Activated CD4-positive, CD25-positive, alpha-beta regulatory T cell treated with anti-CD3 and anti-CD28 coated beads, Interleukin-2, amount 50 U/mL, for 72 hours (primary cell): ENCODE data around the gene SELENON.

Experiments
- DNase-seq: peaks from one replicate; pipeline ENCODE4 v3.0.0; 2021

Gene SELENON, protein sequence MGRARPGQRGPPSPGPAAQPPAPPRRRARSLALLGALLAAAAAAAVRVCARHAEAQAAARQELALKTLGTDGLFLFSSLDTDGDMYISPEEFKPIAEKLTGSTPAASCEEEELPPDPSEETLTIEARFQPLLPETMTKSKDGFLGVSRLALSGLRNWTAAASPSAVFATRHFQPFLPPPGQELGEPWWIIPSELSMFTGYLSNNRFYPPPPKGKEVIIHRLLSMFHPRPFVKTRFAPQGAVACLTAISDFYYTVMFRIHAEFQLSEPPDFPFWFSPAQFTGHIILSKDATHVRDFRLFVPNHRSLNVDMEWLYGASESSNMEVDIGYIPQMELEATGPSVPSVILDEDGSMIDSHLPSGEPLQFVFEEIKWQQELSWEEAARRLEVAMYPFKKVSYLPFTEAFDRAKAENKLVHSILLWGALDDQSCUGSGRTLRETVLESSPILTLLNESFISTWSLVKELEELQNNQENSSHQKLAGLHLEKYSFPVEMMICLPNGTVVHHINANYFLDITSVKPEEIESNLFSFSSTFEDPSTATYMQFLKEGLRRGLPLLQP

DNA sequence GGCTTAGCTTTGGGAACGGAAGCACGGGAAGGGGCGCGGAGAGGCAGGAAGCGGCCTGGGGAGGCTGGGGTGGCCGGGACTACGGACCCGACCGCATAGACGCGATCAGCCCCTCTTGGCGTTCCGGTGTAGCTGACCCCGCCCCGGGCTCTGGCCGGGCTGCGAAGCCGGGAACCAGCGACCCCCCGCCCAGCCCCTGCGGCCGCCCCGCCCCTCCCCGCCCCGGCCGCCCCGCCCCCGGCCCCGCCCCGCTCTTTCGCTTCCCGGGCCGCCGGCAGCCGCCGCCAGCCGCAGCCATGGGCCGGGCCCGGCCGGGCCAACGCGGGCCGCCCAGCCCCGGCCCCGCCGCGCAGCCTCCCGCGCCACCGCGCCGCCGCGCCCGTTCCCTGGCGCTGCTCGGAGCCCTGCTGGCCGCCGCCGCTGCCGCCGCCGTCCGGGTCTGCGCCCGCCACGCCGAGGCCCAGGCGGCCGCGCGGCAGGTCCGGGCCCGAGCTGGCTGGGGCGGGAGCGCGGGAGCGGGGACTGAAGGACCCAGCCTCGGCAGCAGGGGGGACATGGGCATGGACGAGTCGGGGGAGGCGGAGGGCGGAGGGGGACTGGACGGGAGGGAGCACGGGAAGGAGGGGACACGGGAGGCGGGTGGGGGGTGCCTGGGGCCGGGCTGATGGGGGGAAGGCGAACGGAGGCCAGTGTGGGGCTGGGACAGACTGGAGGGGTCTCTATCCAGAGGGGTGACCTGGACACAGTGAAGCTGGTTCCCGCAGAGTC, at the start of gene SELENON:
Gene SELENON, plus strand, starts transcription at position 259 of the 768 bp plus-strand sequence. Its CDS starts 38 bp downstream, at position 297.
- DNase-seq, result no peak

DNA sequence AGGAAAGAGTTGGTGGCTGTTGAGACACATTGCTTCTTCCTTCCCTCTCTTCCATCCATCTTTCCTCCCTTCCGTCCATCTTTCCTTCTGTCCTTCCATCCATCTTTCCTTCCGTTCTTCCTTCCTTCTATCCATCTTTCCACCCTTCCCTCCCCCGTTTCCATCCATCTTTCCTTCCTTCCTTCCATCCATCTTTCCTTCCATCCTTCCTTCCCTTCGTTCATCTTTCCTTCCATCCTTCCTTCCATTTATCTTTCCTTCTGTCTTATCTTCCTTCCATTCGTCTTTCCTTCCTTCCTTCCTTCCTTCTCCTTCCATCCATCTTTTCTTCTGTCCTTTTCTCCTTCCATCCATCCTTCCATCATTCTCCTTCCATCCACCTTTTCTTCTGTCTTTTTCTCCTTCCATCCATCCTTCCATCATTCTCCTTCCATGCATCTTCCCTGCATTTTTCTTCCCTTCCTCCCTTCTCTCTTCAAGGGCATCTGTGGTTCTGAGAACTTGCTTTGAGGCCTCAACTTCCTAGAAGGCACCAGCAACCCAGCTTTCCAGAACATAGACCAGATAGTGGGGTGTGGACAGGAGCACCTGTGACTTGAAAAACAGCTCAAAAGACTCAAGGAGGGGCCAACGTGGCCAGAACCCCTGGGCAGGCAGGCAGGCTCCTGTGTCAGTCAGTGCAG, 48.9 kb upstream of the SELENON start:
- DNase-seq, result no peak

DNA sequence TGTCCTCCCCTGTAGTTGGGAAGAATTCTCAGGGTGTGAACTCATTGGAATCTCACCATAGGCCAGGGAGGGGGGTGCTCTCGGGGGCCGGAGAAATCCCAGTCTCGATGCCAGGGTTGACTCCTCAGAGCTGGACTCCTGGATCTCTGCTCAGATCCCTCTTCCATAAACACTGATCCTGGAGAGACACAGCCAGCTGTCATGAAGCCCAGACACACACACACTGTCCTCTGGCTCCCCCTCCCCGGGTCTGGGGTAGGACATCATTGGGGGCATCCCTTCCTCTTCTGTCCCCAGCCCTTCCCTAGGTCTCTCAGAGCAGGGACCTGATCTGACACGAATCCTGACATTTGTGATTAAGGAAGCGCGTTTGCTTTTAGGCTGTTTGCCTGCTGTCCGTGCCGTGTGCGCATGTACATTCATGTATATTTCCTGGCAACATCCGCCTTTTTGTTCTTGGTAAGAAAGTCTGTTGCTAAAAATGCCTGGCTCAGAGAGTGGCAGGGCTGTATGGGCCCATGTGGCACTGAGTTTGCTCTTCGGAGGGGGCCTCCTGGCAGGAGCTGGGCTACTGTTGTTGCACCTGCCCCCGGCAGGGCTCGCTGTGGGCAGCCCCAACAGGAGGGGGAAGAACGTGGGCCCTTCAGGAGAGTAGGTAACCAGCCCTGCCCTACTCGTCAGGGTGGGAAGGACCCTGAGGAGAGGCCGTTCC, 45.4 kb upstream of the SELENON start:
- DNase-seq, result no peak

DNA sequence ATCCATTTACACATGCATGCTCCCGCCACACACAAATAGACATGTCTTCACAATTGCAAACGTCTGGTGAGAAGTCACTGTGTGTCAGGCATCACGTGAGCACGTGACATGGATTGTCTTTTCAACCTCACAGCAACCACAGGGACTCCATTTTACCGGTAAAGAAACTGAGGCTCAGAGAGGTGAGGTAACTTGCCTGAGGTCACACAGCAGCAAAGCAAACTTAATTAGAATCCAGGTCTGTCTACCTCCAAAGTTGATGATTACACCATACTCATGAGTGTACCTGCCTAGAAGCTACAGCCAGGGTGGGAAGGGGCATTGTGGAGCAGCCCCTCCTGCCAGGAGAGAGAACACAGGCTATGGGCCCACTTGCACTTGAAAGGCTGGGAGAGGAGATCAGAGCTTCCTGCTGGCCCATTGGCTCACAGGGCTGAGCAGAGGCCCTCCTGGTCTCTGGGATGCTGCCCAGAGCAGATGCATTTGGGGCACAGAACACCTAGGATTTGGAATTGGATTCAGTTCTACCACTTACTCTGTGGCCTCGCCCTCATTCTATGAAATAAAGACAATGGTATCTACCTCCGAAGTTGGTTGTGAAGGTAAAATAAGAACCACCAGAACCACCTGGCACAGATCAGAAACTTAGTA, 44.4 kb upstream of the SELENON start:
- no peak for DNase-seq

DNA sequence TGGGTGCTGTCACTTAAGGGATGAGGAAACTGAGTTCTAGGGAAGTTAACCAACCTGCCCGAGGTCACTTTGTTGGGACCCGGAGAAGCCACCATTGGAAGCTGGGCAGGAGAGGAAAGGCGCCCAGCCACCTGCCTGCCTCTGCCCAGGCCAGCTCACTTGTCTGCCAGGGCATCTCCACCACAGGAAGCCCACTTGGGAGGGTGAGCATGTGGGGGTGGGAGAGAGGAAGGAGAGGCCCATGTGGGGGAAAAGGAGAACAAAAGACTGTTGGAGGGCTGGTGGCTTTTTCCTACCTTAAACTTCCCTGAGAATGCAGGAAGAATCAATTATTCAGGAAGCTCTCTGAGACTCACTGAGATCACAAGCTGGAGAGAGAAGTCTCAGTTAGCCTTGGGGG, 43.8 kb upstream of the SELENON start:
- DNase-seq, result no peak

DNA sequence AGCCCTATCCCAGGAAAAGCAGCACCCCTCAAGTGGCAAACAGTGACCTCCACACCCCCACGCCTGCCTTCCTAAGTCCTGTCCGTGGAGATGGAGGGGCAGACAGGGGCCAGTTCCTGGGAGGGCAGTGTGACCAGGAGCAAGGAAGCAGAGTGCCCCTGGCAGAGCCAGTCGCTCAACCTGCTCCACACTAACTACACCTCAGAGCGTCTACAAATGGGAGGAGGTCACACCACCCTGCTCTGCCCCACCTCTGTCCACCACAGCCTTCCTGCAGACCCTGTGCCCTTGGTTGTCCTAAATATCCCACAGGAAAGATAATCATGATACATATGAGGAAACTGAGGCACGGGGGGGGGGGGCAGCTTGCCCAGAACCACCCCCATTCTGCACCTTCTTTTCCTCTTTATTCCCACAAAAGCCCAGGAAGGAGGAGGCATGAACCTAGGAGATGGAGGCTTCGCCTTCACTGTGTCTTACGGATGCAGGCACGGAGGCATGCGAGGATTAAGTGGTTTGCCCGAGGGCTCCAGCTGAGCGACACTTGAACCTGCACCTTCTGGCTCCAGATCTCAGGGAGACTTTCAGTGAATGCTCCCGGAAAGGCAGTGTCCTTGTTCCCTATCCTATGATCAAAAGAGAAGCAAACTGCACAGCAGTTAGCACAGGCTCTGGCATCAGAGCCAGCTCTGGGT, 42.7 kb upstream of the SELENON start:
- DNase-seq, result no peak

DNA sequence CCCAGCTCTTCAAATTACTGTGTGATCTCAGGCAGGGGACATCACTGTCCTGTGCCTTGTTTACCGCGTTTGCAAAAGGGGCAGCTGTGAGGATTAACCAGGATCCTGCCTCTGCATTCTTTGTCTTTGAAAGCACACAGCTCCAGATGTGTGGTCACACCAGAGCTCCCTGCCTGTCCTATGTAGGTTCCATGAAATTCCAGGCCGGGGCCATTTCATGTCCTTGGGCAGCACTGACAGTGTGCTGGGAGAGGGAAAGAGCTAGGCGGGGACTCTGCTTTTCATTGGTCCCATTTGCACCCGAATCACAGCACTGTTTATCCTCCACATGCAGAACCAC, 42.2 kb upstream of the SELENON start:
- no peak for DNase-seq

DNA sequence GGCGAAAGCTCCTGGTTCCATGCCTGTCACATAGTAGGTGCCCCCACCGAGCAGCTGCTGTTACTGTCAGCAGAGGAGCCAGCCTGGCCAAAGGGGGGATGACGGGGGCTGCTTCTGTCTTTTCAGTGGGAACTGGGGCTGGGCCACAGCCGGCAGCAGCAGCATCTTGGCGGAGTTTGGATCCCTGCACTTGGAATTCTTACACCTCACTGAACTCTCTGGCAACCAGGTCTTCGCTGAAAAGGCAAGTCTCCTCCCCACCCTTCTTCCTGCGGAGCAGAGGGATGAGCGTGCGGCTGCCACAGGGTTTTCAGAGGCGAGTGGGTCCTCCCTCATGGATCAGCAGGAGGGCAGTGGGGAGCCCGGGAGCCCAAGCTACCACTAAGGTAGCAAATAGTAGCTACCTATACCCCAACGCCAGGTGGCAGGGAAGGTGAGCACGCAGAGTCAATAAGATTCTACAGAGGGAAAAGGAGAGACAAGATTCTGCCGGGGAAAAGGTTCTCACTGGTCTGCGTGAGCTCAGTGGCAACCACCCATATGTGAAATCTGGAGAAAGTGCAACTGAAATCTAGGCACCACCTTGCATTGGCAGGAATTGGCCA, 41.4 kb upstream of the SELENON start:
- no peak for DNase-seq

DNA sequence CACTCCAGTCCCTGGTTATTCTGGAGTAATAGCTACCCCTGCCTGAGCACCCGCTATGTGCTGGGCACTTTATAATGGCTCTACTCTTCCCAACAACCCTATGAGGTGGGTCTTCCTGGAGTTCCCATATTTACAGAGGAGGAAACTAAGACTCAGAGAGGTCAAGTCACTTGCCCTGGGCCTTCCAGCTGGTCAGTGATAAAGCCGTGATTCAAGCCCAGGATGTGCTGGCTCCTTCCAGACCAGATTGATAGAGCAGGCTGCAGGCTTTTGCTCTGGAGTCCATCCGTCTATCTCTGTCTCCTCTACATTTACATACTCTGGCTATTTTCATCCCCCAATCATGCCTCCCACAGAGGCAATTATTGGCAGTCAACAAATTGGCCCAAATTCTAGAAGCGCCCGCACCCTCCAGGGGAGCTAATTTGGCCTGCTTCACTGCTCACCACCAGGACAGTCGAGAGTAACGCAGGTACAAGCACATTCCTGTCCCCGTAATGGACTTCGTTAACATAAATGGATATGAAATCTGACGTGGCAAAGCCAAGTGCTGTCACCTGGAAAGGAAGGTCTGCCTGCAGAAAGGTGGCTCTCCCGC, 39.8 kb upstream of the SELENON start:
- no peak for DNase-seq

DNA sequence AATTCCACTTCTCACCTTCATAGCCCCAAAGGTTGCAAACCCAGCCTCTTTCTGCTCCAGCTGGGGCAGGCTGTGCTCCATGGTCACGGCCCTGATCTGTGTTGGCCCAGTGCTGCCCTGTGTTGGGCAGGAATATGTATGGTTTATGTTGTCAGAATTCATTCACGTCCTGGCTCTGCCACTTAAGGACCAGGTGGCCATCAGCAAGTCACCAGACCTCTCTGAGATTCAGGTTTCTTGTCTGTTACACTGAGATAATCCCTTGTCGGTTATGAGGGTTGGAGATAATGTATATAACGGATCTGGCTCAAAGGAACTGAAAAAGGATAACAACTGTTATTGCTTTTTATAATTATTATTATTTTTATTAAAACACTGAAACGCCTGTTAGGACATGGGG, 39.1 kb upstream of the SELENON start:
- DNase-seq, result no peak

DNA sequence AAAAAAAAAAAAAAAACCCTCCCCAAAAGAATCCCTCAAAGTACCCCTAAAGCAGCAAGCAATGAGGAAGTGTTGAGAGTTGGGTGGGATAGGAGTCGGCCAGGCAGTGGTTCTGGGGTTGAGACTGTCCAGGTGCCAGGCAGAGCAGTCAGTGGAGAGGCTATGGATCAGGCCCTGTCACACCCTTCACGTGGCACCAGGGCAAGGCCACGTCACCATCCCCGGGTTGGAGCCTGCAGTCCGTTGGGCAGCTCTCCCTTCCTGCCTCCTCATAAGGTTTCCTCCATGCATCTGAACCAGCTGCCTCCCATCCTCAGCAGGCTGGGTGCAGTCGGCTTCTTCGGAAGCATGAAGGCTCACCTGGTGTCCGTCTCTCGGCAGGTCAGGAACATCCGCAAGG, 36.5 kb upstream of the SELENON start:
- DNase-seq, result no peak

DNA sequence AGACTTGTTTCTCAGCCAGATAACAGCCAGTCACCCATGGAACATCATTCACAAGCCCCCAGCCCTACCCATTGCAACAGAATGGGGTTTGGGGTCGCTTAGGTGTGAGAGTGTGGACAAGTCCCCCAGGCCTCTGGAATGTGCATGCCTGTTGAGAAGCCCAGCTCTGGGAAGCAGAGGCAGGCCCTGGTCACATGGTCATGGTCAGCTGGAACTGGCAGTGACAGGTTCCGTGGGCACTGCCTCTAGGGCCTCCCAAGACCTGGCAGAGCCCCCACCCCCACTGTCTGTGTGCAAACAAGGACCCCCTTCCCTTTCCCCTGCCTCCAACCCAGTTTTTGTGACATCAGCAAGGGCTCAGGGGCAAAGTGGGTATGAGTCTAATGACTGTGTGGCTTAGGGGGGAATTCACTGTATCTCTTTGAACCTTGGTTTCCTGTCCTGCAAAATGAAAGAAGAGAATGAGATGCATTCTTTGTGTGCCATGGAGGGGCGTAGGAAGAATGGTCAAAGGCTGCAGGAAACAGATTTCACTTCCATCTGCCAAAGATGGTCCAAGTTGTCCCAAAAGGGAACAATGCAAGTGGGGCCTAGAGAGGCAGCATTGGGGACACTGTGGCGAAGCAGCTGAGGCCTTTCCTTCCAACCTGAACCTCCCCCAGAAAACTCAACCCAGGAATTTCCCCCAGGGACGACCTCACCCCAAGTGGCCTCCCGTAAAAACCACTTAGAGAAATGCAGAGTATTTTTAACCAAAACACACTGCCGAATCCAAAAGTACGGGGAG, 34.7 kb upstream of the SELENON start:
- DNase-seq, result no peak

DNA sequence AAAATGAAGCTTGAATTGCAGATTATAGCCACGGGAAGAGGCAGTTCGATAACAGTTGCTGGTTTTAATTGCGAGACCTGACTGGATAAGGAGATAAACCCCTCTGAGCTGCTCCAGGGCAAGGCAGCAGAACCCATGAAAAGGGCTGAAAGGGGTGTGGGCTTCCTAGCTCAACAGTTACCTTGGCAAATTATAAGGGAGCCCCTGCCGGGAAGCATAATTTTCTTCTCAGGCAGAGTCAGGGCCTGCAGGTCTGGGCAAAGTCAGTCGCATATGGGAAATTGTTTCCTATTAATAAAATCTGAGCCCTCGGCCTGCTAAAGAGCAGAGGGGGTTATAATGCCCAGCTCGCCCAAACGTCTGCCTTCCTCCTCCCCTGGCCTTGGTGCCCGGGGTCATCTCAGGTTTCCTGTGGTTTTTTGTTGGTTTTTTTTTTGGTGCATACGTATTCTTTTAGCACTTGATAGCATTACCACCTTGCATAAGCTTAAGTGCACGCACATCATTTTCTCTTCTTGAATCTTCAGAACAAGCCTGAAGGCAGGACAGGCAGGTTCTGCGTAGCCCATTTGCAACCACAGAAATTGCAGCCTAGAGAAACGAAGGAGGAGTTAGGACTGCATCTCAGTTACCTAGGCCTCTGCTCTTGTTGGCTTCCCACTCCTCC, 33.9 kb upstream of the SELENON start:
- DNase-seq, result no peak

DNA sequence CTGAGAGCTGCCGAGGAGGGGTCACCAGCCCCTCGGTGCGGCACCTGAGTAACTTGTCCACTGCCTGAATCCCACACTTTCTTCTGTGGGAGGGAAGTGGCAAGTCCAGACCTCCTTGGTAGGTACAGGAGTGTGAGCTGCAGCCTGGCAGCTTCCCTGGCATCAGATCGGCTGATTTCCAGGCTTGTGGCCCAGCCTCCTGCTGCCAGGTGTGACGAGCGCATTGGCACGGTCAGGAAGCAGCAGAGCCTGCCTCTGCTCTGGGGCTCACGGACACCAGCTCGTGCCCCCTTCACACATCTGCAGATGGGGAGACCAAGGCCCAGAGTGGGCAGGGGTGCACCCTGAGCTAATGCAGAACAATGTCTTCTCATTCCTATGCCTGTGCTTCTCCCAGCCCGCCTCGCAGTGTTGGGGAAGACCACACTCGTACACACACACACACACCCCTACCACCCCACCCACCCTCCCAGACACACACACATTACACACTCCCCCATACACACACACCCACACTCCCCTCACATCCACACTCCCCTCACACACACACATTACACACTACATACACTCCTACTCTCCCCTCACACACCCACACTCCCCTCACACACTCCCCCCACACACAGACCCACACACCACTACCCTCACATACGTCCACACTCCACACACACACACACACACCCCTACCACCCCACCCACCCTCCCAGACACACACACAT, 33.1 kb upstream of the SELENON start:
- DNase-seq, result no peak

DNA sequence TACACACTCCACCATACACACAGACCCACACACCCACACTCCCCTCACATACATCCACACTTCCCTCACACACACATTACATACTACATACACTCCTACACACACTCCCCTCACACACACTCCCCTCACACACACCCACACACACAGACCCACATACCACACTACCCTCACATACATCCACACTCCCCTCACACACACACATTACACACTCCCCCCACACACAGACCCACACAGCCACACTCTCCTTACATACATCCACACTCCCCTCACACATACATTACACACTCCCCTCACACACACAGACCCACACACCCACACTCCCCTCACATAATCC, 32.6 kb upstream of the SELENON start:
- DNase-seq, result no peak

DNA sequence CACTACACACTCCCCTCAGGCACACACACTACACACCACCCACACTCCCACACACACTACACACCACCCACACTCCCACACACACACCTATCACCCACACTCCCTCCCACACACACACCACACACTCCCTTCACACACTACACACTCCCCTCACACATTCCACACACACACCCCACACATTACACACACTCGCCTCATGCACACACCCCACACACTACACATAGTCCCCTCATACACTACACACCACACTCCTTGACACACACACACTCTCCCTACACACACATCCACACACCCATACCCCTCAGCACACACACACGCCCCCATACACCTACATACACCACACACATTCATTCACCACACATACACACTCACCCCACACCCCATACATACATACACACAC, 31.0 kb upstream of the SELENON start:
- DNase-seq, result no peak

DNA sequence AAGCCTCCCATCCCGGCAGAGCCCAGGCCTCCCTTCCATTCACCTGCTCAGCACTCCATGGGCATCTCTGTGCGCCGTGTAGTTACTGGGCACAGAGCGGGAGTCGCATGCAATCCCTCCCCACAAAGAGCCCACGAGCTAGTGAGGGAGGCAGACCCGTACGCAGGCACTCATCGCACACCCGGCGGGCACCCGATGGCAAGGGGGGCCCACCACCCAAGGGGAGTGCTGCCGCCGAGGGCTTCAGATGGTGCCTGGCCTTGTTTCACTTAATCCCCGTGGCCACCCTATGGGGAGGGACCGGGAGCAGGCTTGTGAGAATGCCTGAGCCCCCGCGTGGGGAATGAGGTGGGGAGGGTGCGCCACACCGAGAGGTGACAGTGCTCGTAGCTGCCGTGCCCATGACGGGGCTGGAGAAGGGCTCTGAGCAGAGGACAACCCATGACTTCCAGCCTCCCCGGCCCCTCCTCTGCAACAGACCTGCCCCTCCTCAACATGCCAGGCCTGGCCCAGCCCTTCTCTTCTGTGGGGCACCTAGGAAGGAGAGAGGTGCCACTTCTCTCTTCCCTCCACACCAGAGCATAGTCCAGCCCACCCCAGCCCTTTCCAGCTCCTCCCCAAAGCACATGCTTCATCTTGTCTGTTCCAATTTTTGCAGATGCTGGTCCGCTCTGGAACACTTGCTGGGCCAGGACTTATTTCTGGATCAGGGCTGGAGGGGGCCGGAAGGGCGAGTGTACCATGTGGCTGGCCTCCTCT, 30.2 kb upstream of the SELENON start:
- no peak for DNase-seq
